KMS-11 (cell line): ENCODE data around the gene CYTH4.

Experiments used
- H2AFZ ChIP-seq: fragments of 200-600 bp; sonication (generic); 2 replicates; pipeline ENCODE4 v1.6.1; 2016; ENCODE audit warnings: antibody characterized with exemption, mixed run types, low read depth
- H3K27ac ChIP-seq: fragments of 200-600 bp; sonication (generic); 2 replicates; pipeline ENCODE4 v1.6.1; 2016; ENCODE audit warnings: mild to moderate bottlenecking, mixed run types
- H3K27me3 ChIP-seq: fragments of 200-600 bp; sonication (generic); 2 replicates; pipeline ENCODE4 v1.6.1; 2017; ENCODE audit warnings: mild to moderate bottlenecking, low read depth, mixed run types, moderate library complexity; ENCODE audit not compliant: insufficient read depth
- H3K36me3 ChIP-seq: fragments of 200-600 bp; sonication (generic); 2 replicates; pipeline ENCODE4 v1.6.1; 2017; ENCODE audit warnings: mild to moderate bottlenecking, mixed run types; ENCODE audit not compliant: insufficient read depth
- H3K4me1 ChIP-seq: fragments of 200-600 bp; sonication (generic); 2 replicates; pipeline ENCODE4 v1.6.1; 2016; ENCODE audit warnings: mild to moderate bottlenecking, low read depth, mixed run types; ENCODE audit not compliant: poor library complexity, severe bottlenecking
- H3K4me2 ChIP-seq: fragments of 200-600 bp; sonication (generic); 2 replicates; pipeline ENCODE4 v1.7.0; 2016; ENCODE audit warnings: mild to moderate bottlenecking, mixed run types
- H3K4me3 ChIP-seq: fragments of 200-600 bp; sonication (generic); IDR thresholded peaks from 2 replicates; pipeline ENCODE4 v1.6.1; 2017; ENCODE audit warnings: low read depth, low read length, mixed read lengths; ENCODE audit not compliant: insufficient read depth
- H3K79me2 ChIP-seq: fragments of 200-600 bp; sonication (generic); 2 replicates; pipeline ENCODE4 v1.6.1; 2016; ENCODE audit warnings: low read depth, mixed run types; ENCODE audit not compliant: insufficient read depth
- H3K9ac ChIP-seq: fragments of 200-600 bp; sonication (generic); 2 replicates; pipeline ENCODE4 v1.6.1; 2016; ENCODE audit warnings: mild to moderate bottlenecking, mixed run types
- H4K20me1 ChIP-seq: fragments of 200-600 bp; sonication (generic); 2 replicates; pipeline ENCODE4 v1.6.1; 2016; ENCODE audit warnings: mild to moderate bottlenecking, mixed run types; ENCODE audit not compliant: insufficient read depth
- TF ChIP-seq, protein P1 (sequence below): fragments of 200-600 bp; sonication (generic); conservative IDR thresholded peaks from 2 replicates; pipeline ENCODE4 v1.6.1; 2017; ENCODE audit warnings: low read depth, mild to moderate bottlenecking, antibody characterized with exemption, low read length, moderate library complexity, mixed read lengths

The CYTH4 gene

DNA sequence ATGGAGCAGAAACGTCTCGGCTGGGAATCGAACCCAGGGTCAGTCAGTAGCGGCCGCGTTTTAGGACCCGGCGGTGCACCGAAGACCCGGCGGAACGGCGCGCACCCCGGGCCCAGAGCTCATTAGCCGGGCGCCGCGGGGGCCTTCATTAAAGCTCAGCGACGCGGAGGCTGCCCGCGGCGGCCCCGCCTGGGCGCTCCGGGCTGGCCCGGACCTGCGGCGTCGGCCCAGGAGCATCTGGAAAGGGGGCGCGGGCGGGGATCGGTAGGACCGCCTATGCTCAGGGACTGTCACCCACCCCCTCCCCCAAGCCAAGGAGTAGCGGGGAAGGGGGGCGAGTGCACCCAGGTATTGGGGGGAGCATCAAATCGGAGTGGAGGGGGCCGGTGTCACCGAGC lies 52.2 kb downstream of the CYTH4 start:
- Histone ChIP-seq H3K4me3 (no peak overlapping the region), H3K27me3 (peaks cover 77% of the 10 kb centered on the region), H3K36me3 (no peaks in the 10 kb centered on the region), H3K27ac (no peak overlapping the region), H3K9ac (no peak overlapping the region), H3K4me1 (peaks cover 5% of the 10 kb centered on the region), H2AFZ (no peak overlapping the region), H3K79me2 (no peaks in the 10 kb centered on the region), H3K4me2 (no peak overlapping the region), H4K20me1 (no peaks in the 10 kb centered on the region)
- TF ChIP-seq, protein P1, sequence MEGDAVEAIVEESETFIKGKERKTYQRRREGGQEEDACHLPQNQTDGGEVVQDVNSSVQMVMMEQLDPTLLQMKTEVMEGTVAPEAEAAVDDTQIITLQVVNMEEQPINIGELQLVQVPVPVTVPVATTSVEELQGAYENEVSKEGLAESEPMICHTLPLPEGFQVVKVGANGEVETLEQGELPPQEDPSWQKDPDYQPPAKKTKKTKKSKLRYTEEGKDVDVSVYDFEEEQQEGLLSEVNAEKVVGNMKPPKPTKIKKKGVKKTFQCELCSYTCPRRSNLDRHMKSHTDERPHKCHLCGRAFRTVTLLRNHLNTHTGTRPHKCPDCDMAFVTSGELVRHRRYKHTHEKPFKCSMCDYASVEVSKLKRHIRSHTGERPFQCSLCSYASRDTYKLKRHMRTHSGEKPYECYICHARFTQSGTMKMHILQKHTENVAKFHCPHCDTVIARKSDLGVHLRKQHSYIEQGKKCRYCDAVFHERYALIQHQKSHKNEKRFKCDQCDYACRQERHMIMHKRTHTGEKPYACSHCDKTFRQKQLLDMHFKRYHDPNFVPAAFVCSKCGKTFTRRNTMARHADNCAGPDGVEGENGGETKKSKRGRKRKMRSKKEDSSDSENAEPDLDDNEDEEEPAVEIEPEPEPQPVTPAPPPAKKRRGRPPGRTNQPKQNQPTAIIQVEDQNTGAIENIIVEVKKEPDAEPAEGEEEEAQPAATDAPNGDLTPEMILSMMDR: no peak

DNA sequence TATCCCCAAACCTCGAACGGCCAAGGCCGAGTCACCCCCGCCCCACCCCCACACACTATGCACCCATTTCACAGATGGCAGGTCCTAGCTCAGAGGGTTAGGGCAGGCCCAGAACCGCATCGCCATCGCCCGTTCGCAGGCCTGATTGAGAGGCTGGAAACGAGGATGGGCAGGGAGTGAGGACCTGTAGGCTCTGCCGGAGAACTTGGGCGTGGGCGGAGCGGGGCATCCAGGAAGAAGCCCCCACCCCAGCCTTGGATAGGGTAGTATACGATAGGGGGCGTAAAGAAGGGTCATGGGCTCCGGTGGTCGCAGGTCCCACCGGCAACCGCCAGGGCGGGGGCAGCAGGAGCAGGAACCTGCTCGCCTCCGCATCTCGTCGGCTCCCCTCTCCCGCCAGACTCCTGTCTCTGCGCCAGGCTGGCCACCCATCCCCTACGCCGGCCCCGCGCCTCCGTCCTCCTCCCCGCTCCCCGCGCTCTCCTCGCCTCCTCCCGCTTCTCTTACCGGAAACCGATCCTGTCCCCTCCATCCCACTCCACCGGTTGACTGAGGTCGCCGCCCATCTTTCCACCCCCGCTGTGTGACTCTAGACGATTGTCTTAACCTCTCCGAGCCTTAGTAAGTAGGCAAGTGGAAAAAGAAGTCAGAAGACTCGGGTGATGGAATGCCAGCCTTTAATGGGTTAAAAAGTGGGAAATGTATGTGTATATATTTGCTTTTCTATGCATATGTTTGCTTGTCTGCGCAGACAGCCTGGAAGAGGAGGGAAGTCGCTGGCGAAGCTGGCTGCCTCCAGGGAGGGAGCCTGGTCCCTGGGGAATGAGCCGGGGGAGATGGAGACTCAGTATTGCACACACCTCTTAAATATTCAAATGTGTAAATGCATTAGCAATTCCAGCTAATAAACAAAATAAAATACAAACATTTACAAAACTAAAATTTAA lies 52.8 kb downstream of the CYTH4 start:
- H4K20me1 ChIP-seq: no peaks in the 10 kb centered on the region
- H3K4me2 ChIP-seq: no peak overlapping the region
- H3K4me1 ChIP-seq: peaks cover 5% of the 10 kb centered on the region
- H3K4me3 ChIP-seq: no peak overlapping the region
- H3K27ac ChIP-seq: no peak overlapping the region
- TF ChIP-seq, protein P1: no peak
- H3K9ac ChIP-seq: no peak overlapping the region
- H2AFZ ChIP-seq: no peak overlapping the region
- no peaks in the 10 kb centered on the region for H3K79me2 ChIP-seq
- peaks cover 74% of the 10 kb centered on the region for H3K27me3 ChIP-seq
- no peaks in the 10 kb centered on the region for H3K36me3 ChIP-seq

DNA sequence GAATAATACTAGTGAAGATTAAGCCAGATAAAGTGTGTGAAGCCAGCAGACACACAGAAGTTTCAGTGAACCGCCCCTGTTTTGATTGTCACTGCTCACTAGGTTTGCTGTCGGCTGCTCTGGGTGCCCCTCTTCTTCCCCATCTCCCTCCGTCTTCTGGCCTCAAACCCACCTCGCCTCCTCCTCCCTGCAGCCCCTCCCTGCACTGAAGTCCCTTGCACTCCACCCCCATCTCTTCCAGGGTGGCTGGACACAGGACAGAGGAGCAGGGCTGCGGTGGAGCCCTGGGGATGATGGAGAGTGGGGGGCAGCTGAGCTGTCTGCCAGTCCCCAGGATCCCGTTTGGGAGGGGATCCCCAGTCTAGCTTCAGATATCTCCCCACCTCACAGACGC lies 53.5 kb downstream of the CYTH4 start:
- H3K36me3 ChIP-seq: no peaks in the 10 kb centered on the region
- H3K4me1 ChIP-seq: no peaks in the 10 kb centered on the region
- H4K20me1 ChIP-seq: no peaks in the 10 kb centered on the region
- H3K4me2 ChIP-seq: no peak overlapping the region
- no peak overlapping the region for H3K9ac ChIP-seq
- peaks cover 79% of the 10 kb centered on the region for H3K27me3 ChIP-seq
- TF ChIP-seq, protein P1: no peak
- H3K79me2 ChIP-seq: no peaks in the 10 kb centered on the region
- H3K4me3 ChIP-seq: no peak overlapping the region
- no peak overlapping the region for H3K27ac ChIP-seq
- no peak overlapping the region for H2AFZ ChIP-seq

DNA sequence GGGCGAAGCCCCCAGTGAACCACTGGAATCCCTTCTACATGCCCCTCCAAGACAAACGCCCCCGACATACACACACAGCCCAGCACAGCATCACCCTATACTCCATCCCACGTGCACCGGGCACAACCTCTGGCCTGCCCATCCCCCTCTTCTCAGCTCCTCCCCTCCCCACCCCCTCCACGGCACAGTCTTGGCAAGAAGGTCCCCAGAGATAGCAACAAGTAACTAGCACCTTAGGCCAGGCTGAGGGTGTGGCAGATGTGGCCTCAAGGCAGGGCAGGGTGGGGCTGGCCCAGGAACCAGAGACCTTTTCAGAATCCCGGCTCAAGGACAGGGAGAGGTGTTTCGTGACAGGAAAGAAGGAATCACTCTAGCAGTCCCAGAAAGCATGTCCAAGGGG lies 54.3 kb downstream of the CYTH4 start:
- Histone ChIP-seq H3K79me2 (no peaks in the 10 kb centered on the region), H3K36me3 (no peaks in the 10 kb centered on the region), H3K9ac (no peak overlapping the region), H3K27ac (no peak overlapping the region), H2AFZ (no peak overlapping the region), H3K4me2 (no peak overlapping the region), H3K4me1 (no peaks in the 10 kb centered on the region), H3K27me3 (peaks cover 85% of the 10 kb centered on the region), H3K4me3 (no peak overlapping the region), H4K20me1 (no peaks in the 10 kb centered on the region)
- TF ChIP-seq, protein P1: no peak
